Stimulated activated naive CD8-positive, alpha-beta T cell treated with anti-CD3 and anti-CD28 coated beads, Interleukin-15, Interleukin-2, amounts not matched to agents 100 U/mL and 50 U/mL, for 24 hours (primary cell): Measurements from ENCODE around the gene FARP2.
"Not testable (repeated sequence)": the region's sequence is repeated elsewhere in the genome, so short reads cannot be mapped to it uniquely, and the experiment has no call there.

Source experiments
- ATAC-seq: fragments of 150-1000 bp; cut with Tn5 transposase; one replicate; pipeline ENCODE4 v1.10.0; 2021
- DNase-seq: peaks from one replicate; pipeline ENCODE4 v3.0.0; 2021

The FARP2 gene

DNA sequence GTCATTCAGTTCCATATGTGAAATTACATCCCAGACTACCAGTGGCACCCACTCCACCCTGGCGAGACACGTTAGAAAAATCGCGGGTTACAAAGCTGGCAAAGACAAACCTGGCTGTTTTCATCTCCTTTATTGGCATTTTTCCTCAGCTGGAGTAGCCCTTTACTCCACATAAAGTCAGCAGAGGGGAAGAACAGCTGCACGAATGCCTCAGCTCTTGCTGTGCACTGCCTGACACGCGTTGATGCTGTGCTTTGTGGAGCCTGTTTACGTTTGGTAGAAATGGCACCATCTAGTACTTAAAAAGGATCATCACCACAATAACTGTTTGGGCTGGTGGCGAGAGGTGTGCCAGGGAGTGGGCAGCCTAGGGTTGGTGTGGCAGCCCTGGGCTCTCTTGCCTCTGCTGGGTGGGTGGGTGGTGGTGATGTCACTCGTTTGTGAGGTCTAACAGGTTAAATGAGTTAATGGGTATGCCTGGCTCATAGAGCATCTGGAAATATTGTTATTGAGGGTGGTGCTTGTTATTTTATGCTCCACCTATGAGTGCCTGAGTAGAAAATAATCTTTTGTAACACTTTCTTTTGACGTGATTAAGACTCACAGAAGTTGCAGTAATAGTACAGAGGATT is 16.4 kb downstream of the FARP2 start:
- ATAC-seq (no peak), DNase-seq (no peak)

DNA sequence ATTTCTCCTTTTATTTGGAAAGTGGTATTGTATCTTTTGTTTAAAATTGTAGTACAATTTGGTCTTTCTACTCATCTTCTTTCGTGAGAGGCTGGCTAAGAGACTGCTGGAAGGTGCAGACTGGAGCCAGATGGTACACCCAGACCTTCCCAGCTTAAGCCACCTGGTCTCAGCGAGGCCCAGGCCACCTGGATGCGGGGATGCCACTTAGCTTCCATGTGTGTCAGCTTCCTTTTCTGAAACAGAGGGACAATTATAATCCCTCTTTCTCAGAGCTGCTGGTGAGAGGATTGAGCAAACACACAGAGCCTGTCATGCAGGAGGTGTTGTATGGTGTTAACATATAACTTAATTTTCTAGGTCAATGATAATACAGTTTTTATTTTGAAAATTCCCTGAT is 17.4 kb downstream of the FARP2 start:
- ATAC-seq (no peak), DNase-seq (no peak)

DNA sequence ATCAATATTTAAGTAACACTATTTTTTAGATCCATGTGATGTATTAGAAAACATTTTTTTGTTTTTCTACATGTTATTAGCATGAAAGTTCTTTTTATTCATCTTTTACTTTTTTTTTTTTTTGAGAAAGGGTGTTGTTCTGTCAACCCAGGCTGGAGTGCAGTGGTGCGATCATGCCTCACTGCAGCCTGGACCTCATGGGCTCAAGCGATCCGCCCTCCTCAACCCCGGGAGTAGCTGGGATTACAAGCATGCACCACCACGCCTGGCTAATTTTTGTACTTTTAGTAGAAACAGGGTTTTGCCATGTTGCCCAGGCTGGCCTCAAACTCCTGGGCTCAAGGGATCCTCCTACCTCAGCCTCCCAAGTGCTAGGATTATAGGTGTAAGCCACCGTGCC is 17.8 kb downstream of the FARP2 start:
- ATAC-seq, DNase-seq: not testable (repeated sequence)

DNA sequence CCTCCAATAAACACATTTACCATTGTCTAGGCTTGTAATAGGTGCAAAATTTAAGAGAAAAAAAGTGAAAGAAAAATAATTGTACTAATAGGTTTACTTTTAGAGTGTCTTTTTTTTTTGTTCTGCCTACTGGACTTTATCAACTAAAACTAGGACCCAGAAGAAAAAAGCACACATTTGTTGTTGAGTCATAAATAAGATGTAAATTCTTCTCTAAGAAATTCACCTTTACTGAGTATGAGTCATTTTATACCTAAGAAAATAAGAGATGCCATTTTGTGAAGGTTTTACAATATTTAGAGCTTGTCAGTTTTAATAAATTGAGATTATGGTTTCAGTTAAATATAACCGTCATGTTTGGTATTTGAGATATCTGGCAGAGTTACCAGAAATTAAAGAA is 19.2 kb downstream of the FARP2 start:
- DNase-seq, result no peak
- no peak for ATAC-seq

DNA sequence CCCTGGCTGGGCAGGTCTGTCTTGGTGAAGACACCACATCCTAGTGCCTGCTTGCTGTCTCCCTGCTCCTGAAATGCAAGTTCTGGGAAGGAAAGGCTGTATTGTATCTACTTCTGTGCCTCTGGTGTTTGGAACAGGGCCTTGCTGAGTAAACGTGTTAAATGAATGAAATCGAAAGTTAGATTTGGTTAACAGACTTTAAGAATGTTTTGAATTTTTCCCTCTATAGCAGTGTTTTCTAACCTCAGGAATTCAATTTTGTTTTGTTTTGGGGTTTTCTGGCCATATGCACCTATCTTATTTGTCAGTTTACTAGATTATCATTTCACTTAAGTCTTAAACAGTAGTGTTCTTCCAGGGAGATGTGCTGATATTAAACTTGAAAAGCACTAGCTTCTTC is 20.7 kb downstream of the FARP2 start:
- DNase-seq (no peak), ATAC-seq (no peak)

DNA sequence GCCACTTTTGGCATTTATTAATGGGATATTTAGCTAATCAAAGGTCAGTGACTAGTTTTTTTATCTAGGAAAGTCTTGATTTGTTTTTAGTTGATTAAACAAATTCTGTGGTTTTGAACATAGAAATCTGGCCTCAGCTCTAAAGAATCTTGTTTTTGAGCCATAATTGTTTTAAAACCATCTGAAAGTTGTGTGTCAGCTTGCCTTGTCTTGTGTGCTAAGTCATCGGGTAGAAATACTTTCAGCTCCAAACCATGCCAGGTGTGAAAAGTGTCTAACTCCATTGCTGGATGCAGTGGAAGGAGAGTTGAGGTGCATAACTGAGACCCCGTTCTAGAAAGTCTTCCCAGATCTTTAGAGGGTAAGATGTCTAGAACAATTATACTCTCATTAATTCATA is 22.7 kb downstream of the FARP2 start:
- no peak for ATAC-seq
- no peak for DNase-seq

DNA sequence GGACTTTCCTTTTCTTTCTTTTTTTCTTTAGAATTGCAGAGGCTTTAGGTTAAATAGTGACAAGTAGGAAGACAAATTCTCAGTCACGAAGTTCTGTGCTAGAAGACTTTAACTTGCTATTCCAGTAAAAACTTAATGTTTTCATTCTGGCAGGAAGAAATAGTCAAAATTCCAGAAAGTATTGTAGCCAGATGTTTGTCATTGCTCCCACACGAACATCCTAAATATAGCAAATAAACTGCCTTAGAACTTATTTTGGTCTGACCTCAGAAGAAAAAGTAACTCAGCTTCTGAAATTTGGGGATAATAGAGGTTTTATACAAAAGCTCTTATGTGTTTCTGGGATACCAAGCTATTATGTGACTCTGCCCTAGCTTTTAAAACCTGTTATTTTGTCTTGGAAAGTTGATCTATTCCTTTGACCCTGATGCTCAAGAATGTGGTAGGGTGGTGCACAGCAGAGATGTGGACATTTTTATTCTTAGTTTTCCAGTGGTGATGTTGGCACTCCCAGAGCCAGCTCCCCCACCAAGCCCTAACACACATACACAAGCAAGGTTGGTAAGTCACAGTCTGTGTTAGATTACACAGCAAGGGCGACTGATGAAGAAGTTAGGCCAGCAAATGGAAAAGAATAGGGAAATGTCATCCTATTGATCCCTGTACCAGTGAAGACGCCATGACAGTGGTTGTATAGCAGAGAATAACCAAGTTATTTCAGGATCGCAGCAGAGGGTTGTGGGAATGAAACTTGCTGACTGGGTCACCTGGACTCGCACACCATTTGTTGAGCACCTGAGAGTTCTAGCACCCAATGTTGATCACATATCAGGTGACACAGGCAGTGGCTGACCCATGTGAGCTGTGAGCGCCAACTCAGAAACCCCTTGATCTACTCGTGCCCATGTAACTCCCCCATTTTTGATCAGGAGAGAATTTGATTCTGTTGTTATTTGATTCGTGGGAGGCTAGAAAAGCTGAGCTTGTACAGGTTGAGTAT is 23.7 kb downstream of the FARP2 start:
- DNase-seq (no peak), ATAC-seq (no peak)

DNA sequence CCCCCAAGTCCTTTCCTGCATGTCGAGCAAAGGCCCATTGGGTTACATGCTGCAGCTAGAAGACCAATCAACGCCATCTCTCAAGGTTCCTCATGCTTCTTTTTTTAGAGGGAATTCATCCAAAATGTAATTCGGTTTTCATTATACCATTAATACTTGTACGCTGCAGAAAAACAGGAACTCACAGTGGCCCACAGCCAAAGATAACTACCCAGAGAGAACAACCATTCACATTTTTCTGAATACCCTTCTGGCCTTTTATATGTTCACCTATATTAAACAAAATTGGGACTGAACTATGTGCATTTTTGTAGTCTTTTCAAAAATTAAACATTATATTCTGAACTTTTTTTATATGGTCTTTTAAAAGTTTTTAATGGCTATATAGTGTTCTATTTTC is 25.8 kb downstream of the FARP2 start:
- no peak for DNase-seq
- ATAC-seq, result no peak

DNA sequence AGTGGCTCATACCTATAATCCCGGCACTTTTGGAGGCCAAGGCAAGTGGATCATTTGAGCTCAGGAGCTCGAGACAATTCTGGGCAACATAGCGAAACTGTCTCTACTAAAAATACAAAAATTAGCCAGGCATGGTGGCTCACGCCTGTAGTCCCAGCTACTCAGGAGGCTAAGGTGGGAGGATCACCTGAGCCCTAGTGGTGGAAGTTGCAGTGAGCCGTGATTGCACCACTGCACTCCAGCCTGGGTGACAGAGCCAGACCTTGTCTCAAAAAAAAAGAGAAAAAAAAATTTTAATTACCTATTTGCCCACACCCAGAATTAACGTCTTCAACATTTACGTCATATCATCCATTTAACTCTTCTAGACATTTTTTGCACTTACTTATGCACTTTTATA is 29.4 kb downstream of the FARP2 start:
- not testable (repeated sequence) for ATAC-seq

DNA sequence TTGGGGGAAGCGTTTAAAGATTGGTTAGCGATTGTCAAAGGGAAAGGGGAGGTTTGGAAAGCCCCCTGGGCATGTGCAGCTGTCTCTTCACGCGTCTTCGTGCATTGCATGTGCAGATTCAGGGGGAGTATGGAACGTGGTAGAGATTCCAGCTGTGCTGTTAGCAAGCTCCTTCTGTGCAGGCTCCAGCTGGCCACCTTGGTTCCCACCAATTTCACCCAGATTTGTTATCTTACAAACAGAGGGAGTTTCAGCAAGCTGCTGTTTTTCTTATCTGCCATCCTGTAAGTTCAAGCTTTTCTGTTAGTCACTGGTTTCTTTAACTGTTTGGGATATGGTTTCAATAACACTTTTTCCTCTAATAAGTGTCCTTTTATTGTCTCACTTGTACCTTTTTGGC is 30.4 kb downstream of the FARP2 start:
- DNase-seq (no peak), ATAC-seq (no peak)

More for the DNA sequence above, 29.4 kb downstream of the FARP2 start:
- DNase-seq, result not testable (repeated sequence)

DNA sequence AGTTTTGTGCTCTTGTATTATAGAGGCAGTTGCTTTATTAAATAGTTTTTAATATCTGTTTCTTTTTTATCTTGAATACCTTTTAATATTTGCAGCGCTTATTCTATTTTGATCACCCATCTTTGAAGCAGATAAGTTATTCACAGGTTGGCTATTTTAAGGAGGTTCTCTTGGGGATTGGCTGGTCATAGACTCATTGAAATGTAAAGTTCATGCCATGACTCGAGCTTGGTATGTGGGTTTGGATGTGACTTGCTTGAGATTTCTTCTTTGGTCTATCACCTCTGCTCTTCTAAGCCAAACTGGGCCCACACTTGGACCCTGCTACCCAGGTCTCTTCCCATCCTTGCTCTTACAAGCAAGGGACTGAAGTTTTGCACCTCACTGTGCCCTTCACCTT is 33.6 kb downstream of the FARP2 start:
- DNase-seq (no peak), ATAC-seq (no peak)

DNA sequence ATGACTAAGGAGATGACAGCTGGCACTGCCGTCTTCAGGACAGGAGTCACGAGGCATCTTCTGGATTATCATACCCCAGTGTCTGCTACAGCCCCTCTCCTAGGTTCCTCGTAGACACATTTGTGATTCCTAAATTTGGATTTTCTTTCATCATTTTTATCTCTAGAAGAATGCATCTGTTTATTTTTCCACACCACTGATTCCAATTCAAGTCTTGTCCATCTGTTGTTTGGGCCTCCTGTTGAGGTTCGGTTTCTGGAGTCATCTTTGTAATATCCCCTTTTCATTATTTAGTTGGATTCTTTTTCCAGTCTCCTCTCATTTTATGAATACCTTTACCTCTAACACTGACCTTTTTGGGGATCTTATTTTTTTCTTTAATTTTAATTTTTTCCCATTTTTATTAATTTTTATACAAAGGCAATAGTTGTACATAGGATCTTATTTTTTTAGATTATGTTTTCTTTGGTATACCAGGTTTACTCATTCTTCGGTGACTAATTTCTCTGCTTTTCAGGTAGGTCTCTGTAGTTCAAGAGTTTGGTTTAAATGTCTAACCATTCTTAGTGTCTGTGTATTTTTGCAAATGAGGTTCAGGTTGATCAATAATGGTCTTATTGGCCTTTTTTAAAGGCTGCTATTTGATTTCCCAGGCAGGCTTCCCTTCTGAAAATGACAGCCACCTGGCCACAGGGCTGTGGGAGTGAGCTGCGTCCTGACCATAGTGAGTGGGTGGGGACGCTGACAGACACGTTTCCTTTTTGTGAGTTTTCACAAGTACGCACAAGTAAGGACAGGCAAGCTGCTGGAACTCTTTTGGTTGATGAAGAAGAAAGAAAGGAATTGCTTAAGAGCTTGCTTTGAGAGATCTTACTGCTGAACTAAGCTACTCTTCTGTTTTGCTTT is 34.5 kb downstream of the FARP2 start:
- ATAC-seq (no peak), DNase-seq (no peak)

DNA sequence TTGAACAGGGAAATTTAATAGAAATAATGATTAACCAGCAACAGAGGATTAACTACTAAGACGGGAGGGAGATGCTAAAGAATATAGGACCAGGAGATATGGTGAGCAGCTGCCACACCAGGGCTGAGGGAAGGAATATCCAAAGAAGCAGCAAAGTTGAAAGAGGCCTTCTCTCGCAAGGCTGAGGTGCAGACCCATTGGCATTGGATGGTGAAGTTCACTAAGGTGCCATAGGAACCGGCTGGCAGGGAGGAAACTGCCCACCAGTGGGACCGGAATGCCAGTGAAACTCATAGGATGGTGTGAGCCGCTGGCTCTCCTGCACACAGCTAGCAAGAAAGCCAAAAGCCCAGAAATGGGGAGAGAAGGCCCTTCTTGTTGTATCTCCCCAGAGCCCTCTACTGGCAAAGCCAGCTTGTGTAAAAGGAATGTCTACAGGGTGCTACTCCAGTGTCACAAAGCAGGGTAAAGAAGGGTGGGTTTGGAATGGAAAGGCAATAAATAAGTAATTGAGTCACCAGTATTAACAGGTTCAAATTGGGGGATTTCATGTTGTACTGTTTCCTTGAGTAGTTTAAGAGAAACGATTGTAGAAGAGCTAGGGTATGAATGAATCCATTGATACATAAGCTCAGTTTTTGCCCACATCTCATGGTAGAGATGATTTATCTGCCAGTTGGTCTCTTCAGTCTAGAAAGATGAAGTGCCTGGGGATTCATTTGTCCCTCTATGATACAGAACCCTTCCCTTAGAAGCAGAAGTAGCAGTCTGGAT is 36.0 kb downstream of the FARP2 start:
- ATAC-seq, result peak; percentile 28
- DNase-seq, result no peak

DNA sequence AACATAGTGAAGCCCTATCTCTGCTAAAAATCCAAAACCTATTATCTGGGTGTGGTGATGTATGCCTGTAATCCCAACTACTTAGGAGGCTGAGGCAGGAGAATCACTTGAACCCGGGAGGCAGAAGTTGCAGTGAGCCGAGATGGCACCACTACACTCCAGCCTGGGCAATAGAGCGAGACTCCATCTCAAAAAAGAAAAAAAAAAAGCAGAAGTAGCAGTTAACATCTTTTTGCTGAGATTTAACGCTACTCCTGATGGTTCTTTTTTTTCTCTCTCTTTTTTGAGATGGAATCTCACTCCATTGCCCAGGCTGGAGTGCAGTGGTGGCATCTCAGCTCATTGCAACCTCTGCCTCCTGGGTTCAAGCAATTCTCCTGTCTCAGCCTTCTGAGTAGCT is 36.7 kb downstream of the FARP2 start:
- not testable (repeated sequence) for ATAC-seq, DNase-seq

DNA sequence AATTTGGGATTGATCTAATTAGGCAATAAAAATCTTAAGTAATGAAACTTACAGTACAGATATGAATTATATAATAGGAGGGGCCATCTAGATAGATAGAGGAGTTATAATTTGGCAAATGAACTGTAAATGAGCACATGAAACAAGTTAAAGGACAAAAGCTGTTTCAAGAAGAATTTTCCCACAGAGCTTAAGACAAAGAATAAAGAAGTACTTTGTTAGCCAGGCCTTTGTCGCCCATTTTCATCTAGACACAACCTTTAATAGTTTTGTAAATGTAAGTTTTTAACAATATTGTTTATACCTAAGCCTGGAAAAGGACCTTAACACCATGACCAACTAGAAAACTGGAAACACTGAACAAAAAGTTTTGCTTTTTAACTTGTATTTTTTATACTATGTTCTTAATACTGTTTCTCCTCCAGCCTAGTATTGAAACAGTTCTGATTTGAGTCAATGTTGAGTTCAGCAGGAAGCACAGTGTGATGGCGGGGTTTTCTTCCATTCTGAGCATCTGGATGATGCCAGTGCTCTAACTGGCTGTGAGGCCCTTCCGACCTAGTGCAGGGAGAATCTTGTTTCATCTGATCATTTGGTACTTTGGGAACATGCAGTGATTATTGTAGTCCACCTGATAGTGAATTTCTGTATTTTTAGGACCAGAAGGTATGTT is 37.6 kb downstream of the FARP2 start:
- ATAC-seq (no peak), DNase-seq (no peak)

DNA sequence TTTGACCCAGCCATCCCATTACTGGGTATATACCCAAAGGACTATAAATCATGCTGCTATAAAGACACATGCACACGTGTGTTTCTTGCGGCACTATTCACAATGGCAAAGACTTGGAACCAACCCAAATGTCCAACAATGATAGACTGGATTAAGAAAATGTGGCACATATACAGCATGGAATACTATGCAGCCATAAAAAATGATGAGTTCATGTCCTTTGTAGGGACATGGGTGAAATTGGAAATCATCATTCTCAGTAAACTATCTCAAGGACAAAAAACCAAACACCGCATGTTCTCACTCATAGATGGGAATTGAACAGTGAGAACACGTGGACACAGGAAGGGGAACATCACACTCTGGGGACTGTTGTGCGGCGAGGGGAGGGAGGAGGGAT is 40.7 kb downstream of the FARP2 start:
- ATAC-seq, DNase-seq: not testable (repeated sequence)

DNA sequence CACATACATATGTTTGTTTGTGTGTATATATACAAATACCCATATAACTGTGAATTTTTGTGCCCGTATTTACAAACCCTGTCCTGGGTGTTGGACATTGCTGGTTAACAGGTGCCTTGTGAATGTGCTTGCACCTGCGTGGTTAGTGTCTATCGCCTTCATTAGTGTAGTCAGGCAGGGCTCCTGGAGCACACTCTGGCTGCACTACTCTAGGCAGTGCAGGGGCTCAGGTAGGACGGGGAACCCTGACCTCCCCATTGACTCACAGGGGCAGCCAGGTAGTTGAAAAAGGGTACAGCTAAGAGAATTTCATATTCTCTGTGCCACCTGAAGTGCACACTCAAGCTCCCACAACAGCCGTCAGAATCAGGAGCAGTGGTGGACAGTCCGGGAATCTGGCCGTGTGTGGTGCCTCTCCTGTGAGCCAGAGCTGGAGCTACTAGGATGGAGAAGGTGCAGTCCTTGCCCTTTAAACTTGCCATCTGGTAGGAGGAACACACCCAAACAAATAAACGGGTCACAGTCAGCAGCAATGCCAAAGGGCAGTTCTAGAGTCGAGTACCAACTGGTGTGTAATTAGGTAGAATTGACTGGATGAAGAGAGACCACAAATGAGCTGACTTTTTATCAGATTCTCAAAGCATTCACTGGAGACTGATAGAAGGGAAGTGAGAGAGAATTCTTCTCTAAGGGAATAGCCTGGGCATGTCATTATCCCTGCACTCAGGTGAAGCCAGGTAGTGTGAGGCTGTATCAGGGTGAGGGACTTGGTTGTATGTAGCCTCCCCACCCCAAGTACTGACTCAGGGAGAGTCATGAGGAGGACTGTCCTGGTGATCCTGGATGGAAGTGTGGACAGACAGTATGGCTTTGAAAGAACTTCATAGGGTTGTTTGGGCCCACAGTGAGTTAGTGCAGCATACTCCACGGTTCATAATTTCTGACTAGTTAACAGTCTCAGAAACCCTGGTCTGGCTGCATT is 44.1 kb downstream of the FARP2 start:
- DNase-seq (no peak), ATAC-seq (no peak)

DNA sequence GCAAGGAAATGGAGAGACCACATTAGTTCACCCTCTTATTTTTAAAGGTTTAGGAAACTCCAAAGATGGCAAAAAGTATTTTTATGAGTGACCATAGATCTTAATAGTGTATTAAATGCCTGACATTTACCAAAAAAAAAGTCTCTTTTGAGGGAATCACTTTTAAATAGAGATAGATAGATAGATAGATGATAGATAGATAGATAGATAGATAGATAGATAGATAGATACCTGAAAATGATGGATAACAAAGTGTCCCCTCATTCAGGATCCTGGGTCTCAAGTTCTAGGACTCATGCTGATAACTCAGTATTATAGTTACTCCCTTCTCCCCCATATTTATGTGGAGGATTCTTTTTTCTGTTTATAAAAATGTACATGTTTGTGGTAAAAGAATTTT is 52.8 kb downstream of the FARP2 start:
- DNase-seq (no peak), ATAC-seq (no peak)

DNA sequence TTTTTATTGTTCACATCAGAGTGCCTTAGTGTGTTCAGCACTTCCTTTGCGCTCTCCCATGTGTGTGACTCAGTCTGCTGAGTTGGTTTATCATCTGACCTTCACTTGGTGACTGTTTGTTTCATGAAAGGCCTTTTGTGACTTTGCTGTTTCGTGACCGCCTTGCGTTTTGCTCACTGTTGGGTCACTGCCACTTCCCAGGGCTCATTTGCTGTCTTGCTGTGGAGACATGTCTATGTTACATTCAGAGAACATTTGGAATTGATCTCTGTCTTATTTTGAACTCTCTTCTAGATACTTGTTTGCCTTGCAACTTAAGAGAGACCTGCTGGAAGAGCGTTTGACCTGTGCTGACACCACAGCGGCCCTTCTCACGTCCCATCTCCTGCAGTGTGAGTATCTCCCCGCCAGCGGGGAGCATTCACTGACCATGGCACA is 54.7 kb downstream of the FARP2 start:
- DNase-seq (no peak), ATAC-seq (no peak)

DNA sequence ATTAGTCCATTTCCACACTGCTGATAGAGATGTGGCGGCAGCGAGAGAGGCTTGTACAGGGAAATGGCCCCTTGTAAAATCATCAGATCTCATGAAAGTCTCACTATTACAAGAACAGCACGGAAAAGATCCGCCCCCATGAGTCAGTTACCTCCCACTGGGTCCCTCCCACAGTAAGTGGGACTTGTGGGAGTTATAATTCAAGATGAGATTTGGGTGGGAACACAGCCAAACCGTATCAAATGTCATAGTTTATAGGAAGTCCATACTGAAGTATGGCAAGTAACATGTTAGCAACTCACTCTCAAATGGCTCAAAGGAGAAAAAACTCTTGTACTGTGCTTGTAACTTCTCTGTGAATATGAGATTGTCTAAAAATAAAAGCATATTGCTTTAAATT is 56.1 kb downstream of the FARP2 start:
- ATAC-seq (no peak), DNase-seq (peak; percentile 6)
